HG03103 (cell line): ENCODE measurements around the gene SSPN.

Experiments
- ATAC-seq: cut with Tn5 transposase; IDR thresholded peaks from one replicate; pipeline ENCODE4 v1.9.1; 2021; ENCODE audit warnings: low read depth; ENCODE audit not compliant: unreplicated experiment

The SSPN gene

GRCh38 chr12:26195250-26195640 lies at the start of gene SSPN:
Gene SSPN (plus strand): TSS chr12:26195573. CDS start chr12:26195673, 100 bp downstream.
- no peak for ATAC-seq

DNA sequence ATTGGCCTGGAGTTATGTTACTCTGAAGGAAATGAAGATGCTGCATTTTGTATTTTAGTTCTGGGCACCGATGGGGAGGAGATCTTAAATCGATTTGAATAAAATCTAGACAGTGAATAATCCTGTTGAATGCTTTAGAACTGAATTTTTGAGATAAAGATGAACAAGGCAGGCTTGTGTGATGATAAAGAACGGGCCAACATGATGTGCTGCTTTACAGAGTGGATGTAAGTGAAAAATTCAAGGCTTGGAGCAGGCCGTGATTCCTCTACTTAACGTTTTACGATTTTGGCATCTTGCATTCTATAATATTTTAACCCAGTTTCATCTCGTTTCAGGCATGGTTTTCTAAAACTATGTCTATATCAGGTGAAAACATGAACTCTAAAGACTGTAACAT lies 47.1 kb upstream of the SSPN start:
- ATAC-seq = no peak

- ATAC-seq = no peak
Measured at GRCh38 chr12:26149968-26150500, 45.3 kb upstream of the SSPN start.

DNA sequence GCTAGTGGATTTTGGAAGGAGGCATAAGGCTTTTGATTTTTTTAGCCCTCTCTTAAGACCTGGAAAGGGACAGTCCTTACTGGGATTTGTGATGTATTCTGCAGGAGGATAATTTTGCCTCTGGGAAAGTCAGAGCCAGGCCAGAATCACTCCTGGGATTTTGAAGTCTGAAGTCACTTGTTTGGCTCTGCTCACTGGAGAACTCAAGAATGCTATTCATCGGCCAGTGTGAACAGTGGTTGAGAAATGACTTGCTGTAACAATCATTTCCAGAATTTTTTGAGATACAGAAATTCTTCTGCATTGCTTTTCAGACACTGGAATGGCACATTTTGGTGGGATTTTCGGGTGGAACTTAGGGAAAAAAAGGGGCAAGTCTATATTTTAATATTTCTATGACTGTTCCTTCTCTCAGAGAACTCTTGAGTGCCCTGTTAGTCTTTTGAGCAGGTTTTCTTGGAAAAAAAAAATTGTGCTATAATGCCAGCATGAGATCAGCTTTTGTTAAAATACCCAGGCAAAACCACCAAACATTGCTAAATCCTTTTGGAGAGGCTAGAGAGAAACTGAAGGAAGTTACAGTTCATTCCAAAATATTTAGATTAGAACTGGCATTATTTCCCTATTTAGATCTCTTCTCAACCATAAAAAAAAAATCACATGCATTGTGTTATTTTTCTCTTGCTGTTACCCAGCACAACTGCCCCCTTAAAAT lies 44.5 kb upstream of the SSPN start:
- ATAC-seq = no peak

- ATAC-seq = no peak
Measured at GRCh38 chr12:26152507-26153102, 42.8 kb upstream of the SSPN start.

- ATAC-seq = no peak
Measured at GRCh38 chr12:26153421-26154154, 41.8 kb upstream of the SSPN start.

- peak; percentile 83 for ATAC-seq
Measured at GRCh38 chr12:26156201-26156871, 39.0 kb upstream of the SSPN start.

- ATAC-seq = no peak
Measured at GRCh38 chr12:26157001-26157400, 38.4 kb upstream of the SSPN start.

DNA sequence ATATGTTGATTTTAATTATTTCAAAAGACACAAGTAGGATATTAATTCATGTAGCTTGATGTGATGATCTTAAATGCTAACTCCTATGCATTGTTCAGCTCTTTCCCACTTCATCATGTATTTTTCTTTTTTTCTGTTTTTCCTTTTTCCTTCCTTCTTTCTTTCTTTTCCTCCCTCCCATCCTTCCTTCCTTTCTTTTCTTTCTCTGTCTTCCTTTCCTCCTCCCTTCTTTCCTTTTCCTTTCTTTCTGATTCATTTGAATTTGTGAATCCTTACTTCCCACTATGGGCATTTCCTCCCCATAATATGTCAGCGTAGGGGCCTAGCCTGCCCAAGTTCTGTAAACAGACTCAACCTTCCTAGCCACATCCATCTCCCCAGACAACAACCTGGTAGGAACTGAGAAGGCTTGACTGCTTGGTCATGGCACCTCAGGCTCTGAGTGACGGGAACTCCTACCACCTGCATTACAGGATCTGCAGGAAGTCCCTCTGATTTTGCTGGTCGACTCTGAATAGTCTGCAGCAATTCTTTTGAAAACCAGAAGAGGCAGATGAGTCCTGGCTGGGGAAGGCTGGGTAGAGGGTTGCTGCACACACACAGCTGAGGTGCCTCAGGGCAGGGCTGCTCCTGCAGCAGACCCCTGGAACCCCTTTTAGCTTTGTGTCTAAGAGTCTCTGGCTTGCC lies 37.2 kb upstream of the SSPN start:
- no peak for ATAC-seq

GRCh38 chr12:26162174-26162573 lies 33.2 kb upstream of the SSPN start:
- no peak for ATAC-seq

DNA sequence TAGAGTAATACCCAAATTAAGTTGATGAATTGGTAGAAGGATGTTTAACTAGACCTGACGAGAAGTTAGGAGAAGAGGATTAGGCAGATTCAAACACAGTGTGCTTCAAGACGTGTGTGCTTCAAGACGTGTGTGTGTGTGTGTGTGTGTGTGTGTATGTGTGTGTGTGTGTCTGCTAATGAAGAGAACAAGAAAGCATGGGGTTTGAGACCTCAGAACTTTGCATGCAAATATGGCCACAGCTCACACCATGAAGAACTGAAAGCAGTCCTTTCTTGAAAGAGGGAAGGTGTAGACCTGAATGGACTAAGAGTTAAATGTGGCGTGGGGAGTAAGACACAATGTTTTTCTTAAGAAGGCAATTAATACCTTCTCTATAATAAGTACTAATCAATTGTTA lies 32.5 kb upstream of the SSPN start:
- peak; percentile 65 for ATAC-seq

GRCh38 chr12:26164118-26164517 lies 31.3 kb upstream of the SSPN start:
- no peak for ATAC-seq

GRCh38 chr12:26172013-26172412 lies 23.4 kb upstream of the SSPN start:
- no peak for ATAC-seq

GRCh38 chr12:26172539-26172938 lies 22.8 kb upstream of the SSPN start:
- ATAC-seq = no peak

DNA sequence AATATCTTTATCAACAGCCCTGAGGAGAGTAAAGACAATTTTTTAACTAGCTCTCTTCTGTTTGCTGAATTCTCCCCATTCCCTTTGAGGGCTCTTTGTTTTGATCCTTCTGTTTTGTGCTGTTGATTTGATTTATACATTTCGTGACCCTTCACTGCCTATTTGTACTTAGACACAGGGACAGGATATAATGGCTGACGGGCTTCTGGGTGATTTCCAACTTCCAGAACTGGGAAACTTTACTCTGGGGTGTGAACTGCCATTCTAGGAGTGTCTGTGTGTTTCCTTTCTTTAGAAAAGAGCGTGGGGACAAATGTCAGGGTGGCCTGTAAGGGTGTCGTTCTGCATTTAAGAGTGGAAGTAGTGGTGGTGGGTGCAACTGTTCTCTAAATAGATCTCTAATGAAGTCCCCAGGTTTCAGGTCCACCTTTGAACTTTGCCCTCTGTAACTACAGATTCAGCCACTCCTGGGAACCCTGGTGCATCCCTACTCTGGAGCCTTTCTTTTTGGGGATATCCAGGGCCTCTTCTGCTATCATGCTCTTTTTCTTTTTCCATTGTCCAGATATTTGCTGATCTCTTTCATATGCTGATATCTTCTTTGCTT lies 22.3 kb upstream of the SSPN start:
- no peak for ATAC-seq

DNA sequence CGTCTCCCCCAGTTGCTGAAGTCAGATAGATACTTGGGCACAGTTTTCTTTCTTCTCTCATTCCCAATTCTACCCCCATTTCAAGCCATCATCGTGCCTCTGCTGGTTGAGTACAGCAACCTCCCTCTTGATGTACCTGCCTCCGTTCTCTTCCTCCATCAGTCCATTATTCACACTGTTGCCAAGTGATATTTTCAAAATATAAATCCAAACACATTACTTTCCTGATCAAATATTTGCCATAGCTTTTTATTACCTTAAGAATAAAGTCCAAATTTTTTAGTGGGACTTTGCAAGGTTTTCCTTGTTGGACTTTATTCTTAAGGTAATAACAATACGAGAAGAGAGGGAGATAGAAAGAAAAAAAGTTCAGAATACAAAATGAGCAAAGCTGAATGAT lies 18.6 kb upstream of the SSPN start:
- no peak for ATAC-seq

DNA sequence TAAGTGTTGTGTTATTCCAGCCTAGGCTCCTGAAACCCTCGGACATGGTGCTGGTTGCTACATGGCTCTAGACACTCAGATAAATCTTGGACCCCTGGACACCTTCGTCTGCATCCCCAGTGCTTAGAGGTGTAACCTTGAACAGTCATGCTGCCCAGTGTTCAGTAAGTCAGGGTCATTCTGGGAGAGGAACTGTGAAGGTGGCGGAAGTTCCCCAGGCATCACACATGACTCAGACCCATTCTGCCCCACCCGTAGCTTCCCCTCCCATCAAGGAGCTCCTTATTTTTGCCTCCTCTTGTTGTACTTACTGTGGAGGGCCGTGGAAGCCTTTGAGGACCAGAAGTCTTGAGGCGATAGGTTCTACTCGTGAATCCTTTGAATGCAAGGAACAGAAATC lies 18.1 kb upstream of the SSPN start:
- ATAC-seq = no peak

DNA sequence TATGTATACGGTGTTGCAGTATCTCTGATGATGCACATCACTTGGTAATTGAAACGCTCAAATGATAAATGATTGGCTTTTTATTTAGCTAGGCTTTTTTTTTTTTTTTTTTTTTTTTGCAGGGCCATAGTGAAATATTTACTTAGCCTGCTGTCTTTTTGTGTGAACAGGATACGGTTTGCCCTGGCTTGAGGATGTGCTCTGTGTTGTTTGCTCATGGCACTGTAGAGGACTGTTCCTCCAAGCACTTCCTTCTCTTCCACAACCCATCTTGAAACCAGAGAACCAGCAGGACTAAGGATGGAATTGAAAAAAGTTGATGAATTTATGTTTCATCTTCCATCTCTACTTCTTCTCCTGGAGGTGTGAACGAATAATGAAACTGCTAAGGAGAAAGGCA lies 15.5 kb upstream of the SSPN start:
- no peak for ATAC-seq

DNA sequence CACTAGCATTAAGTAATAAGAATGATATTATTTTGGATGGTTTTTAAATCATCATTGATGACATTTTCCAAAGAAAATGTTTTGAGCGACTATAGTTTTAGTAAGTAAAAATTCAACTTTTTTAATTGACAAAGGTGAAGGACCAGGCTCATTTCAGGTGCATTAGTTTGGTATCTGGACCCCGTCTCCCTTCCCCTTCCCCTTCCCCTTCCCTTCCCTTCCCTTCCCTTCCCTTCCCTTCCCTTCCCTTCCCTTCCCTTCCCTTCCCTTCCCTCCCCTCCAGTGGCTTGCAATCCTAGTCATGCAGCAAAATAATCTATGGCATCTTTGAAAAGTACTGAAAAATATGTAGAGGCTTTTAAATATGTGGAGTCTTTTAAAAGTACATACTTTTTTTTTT lies 13.0 kb upstream of the SSPN start:
- no peak for ATAC-seq
